IMR-90 (cell line): ENCODE results near the gene LRP3. TPM values are rescaled to one million over a fixed set of nuclear protein-coding genes. Genes with fewer than 3 reads are reported as not detected.

Experiments
- ATAC-seq: fragments of 200-7000 bp; cut with Tn5 transposase; 2 replicates; pipeline ENCODE4 v1.9.1; 2020; ENCODE audit warnings: low read depth, mild to moderate bottlenecking, moderate library complexity
- BruUV-seq: library from RNA; stranded (reverse); fragments of 400-500 nt; replicated peaks from 2 replicates; lab custom pipeline; 2021; lab: Mats Ljungman, UMichigan
- CTCF ChIA-PET: fragments of 300-600 bp; formaldehyde crosslinking; extraction: SDS; loops from one replicate; lab custom pipeline; 2021; ENCODE audit warnings: antibody characterized with exemption; lab: Yijun Ruan, JAX
- POLR2A ChIA-PET: fragments of 300-600 bp; sonication (Branson Sonifier 250); formaldehyde crosslinking; loops from one replicate; lab custom pipeline; 2022; ENCODE audit warnings: antibody characterized with exemption; ENCODE audit not compliant: unreplicated experiment; lab: Charles Lee
- DNase-seq: peaks from one replicate; pipeline ENCODE4 v3.0.0; 2013
- H2AFZ ChIP-seq: replicated peaks from 2 replicates; pipeline ENCODE3; 2013; ENCODE audit warnings: low read length, mild to moderate bottlenecking; ENCODE audit not compliant: poor library complexity
- H2AK5ac ChIP-seq: 2 replicates; pipeline ENCODE4 v1.6.1; 2013; ENCODE audit warnings: low read depth, low read length, inconsistent platforms
- H2AK9ac ChIP-seq: replicated peaks from 2 replicates; pipeline ENCODE3; 2013; ENCODE audit warnings: mild to moderate bottlenecking, low read depth, low read length, moderate library complexity; ENCODE audit not compliant: poor library complexity
- H2BK120ac ChIP-seq: 2 replicates; pipeline ENCODE4 v1.6.1; 2013; ENCODE audit warnings: low read depth, low read length, inconsistent platforms
- H2BK15ac ChIP-seq: 3 replicates; pipeline ENCODE4 v1.6.1; 2013; ENCODE audit warnings: low read depth, low read length, inconsistent platforms
- H2BK20ac ChIP-seq: 2 replicates; pipeline ENCODE4 v1.6.1; 2013; ENCODE audit warnings: low read depth, mild to moderate bottlenecking, inconsistent platforms, low read length, moderate library complexity
- H2BK5ac ChIP-seq: 2 replicates; pipeline ENCODE4 v1.6.1; 2013; ENCODE audit warnings: mild to moderate bottlenecking, low read depth, low read length, inconsistent platforms; ENCODE audit not compliant: poor library complexity, severe bottlenecking
- H3K14ac ChIP-seq: replicated peaks from 2 replicates; pipeline ENCODE4 v1.6.1; 2013; ENCODE audit warnings: low read depth, low read length, inconsistent platforms
- H3K18ac ChIP-seq: 2 replicates; pipeline ENCODE4 v1.6.1; 2013; ENCODE audit warnings: low read depth, low read length, control low read depth
- H3K23ac ChIP-seq: 2 replicates; pipeline ENCODE4 v1.6.1; 2013; ENCODE audit warnings: low read depth, low read length, inconsistent platforms
- H3K27ac ChIP-seq: 2 replicates; pipeline ENCODE4 v1.5.1; 2013; ENCODE audit warnings: mild to moderate bottlenecking, control low read depth, low read length; ENCODE audit not compliant: insufficient read depth
- H3K27me3 ChIP-seq: 2 replicates; pipeline ENCODE4 v1.6.1; 2013; ENCODE audit warnings: low read length; ENCODE audit not compliant: control insufficient read depth, insufficient read depth
- H3K36me3 ChIP-seq: 2 replicates; pipeline ENCODE4 v1.6.1; 2013; ENCODE audit warnings: low read length, mixed read lengths; ENCODE audit not compliant: control insufficient read depth, insufficient read depth
- H3K4ac ChIP-seq: 2 replicates; pipeline ENCODE4 v1.6.1; 2013; ENCODE audit warnings: low read depth, low read length, inconsistent platforms
- H3K4me1 ChIP-seq: 2 replicates; pipeline ENCODE4 v1.6.1; 2013; ENCODE audit warnings: low read length, mixed read lengths; ENCODE audit not compliant: control insufficient read depth, insufficient read depth
- H3K4me2 ChIP-seq: 2 replicates; pipeline ENCODE4 v1.6.1; 2013; ENCODE audit warnings: low read depth, mild to moderate bottlenecking, control low read depth, low read length, moderate library complexity
- H3K4me3 ChIP-seq: 2 replicates; pipeline ENCODE4 v1.5.1; 2013; ENCODE audit warnings: low read depth, mild to moderate bottlenecking, control low read depth, low read length, moderate library complexity; ENCODE audit not compliant: insufficient read depth
- H3K56ac ChIP-seq: 2 replicates; pipeline ENCODE4 v1.6.1; 2013; ENCODE audit warnings: low read length, inconsistent platforms; ENCODE audit not compliant: insufficient read depth; ENCODE audit errors: extremely low read depth
- H3K79me1 ChIP-seq, 2 experiments: 2 replicates each; pipeline ENCODE4 v1.6.1; 2013; ENCODE audit warnings: low read length in 2 of 2, inconsistent platforms in 1 of 2, low read depth in 1 of 2
- H3K9ac ChIP-seq: 2 replicates; pipeline ENCODE4 v1.6.1; 2013; ENCODE audit warnings: low read depth, low read length, control low read depth
- H3K9me1 ChIP-seq: 2 replicates; pipeline ENCODE4 v1.6.1; 2013; ENCODE audit warnings: low read length, inconsistent platforms; ENCODE audit not compliant: insufficient read depth
- H3K9me3 ChIP-seq: 2 replicates; pipeline ENCODE4 v1.6.1; 2013; ENCODE audit warnings: low read length; ENCODE audit not compliant: control insufficient read depth, insufficient read depth
- H4K20me1 ChIP-seq: 2 replicates; pipeline ENCODE4 v1.6.1; 2013; ENCODE audit warnings: low read length, inconsistent platforms; ENCODE audit not compliant: insufficient read depth
- H4K5ac ChIP-seq: 2 replicates; pipeline ENCODE4 v1.6.1; 2013; ENCODE audit warnings: mild to moderate bottlenecking, low read depth, low read length, control low read depth
- H4K8ac ChIP-seq, 2 experiments: 2 replicates each; pipeline ENCODE4 v1.6.1; 2013; ENCODE audit warnings: low read depth in 2 of 2, low read length in 2 of 2, control low read depth in 1 of 2, inconsistent platforms in 1 of 2
- H4K91ac ChIP-seq: 2 replicates; pipeline ENCODE4 v1.6.1; 2013; ENCODE audit warnings: low read depth, low read length, inconsistent platforms; ENCODE audit not compliant: insufficient read depth
- CEBPB ChIP-seq: IDR thresholded peaks from 2 replicates; pipeline ENCODE4 v1.6.1; 2012; ENCODE audit warnings: low read depth, low read length, improper control_type of control experiment
- MAFK ChIP-seq: IDR thresholded peaks from 2 replicates; pipeline ENCODE4 v1.6.1; 2012; ENCODE audit warnings: low read depth, low read length, improper control_type of control experiment
- MXI1 ChIP-seq: IDR thresholded peaks from 2 replicates; pipeline ENCODE4 v1.6.1; 2012; ENCODE audit warnings: low read depth, mild to moderate bottlenecking, low read length, moderate library complexity, borderline replicate concordance
- SMC3 ChIP-seq: fragments of 150-350 bp; IDR thresholded peaks from 2 replicates; pipeline ENCODE4 v1.6.1; 2016; ENCODE audit warnings: low read depth, mild to moderate bottlenecking, antibody characterized with exemption, low read length, moderate library complexity
- WGBS, 2 experiments: methylation state at CpG; one replicate each; pipeline versions ENCODE4 v1.1.5 to v1.1.7; 2013; ENCODE audit warnings: missing lambda C conversion rate in 2 of 2; ENCODE audit not compliant: insufficient read length in 1 of 2; ENCODE audit errors: extremely low coverage in 2 of 2; 5-methylcytosine and 5-hydroxymethylcytosine counted together
- dilution Hi-C: fragments of 300-500 bp; cut with HindIII; formaldehyde crosslinking; loops from one replicate; pipeline ENCODE4 v1.14.3; 2018; ENCODE audit warnings: low sequenced_read_pairs; ENCODE audit not compliant: unreplicated experiment
- in situ Hi-C: fragments of 300-500 bp; cut with MboI; formaldehyde crosslinking; loops from 3 replicates; pipeline ENCODE4 v1.14.3; 2019; ENCODE audit warnings: low sequenced_read_pairs, inconsistent platforms, mixed read lengths
- intact Hi-C: fragments of 100-400 bp; cut with micrococcal nuclease; formaldehyde crosslinking; loops from 2 replicates; pipeline ENCODE4 v1.10.0; 2022
- polyA plus RNA-seq, 3 experiments: library from polyadenylated mRNA; depleted of rRNA; stranded (reverse); fragments of >200 nt; gene quantifications; 2 replicates each; pipeline ENCODE4 v1.2.3, GENCODE V29; 2012; ENCODE audit warnings: low replicate concordance in 1 of 3
- total RNA-seq: library from RNA; depleted of rRNA; stranded (reverse); fragments of >200 nt; gene quantifications from 2 replicates; pipeline ENCODE4 v1.2.3, GENCODE V29; 2012

LRP3 gene
- total and polyA plus RNA-seq, 2 of the 4 experiments (the other 2 are of a cell fraction), result 8.4 to 20.2 TPM

- Histone ChIP-seq H4K20me1 (peaks cover 3% of the 10 kb centered on the region; the same call in 1 of the 2 replicates), H2AK5ac (no peak overlapping the region), H3K9ac (no peak overlapping the region), H4K5ac (no peak overlapping the region), H3K18ac (no peak overlapping the region), H3K9me1 (no peaks in the 10 kb centered on the region), H2AK9ac (no peak overlapping the region), H3K4ac (no peak overlapping the region), H3K23ac (no peak overlapping the region), H3K4me3 (no peak overlapping the region), H3K27me3 (no peaks in the 10 kb centered on the region), H2BK5ac (no peak overlapping the region), H4K8ac (no peak overlapping the region), H3K4me2 (no peak overlapping the region), H3K9me3 (no peaks in the 10 kb centered on the region), H2BK120ac (no peak overlapping the region), H3K36me3 (no peaks in the 10 kb centered on the region), H3K14ac (no peak overlapping the region), H4K91ac (no peak overlapping the region), H2BK15ac (no peak overlapping the region), H2BK20ac (no peak overlapping the region), H3K56ac (no peak overlapping the region), H3K79me1 (peaks cover 0 to under 1% of the 10 kb centered on the region in 2 experiments; a peak in 1 of 4 replicates), H2AFZ (no peak overlapping the region), H3K27ac (no peak overlapping the region), H3K4me1 (no peaks in the 10 kb centered on the region; the same call in 1 of the 2 replicates)
- dilution Hi-C loops, result no loop called here
- DNase-seq, result no peak
- ATAC-seq, result no peak
- POLR2A ChIA-PET, result no interaction called here
- intact Hi-C loops, result no loop called here
- no CpG with 5 or more reads among the region's 1 CpG for WGBS, 2 experiments
- no peak for TF ChIP-seq MAFK
- no peak for TF ChIP-seq CEBPB
- no peak for TF ChIP-seq MXI1
- no peak for TF ChIP-seq SMC3
- no TSS peak for BruUV-seq
- CTCF ChIA-PET, result interaction anchor here (1.1 kb wide), 1 partner anchor 42 kb away, joined by 3 read pairs; no protein-coding TSS in a partner anchor
- in situ Hi-C loops, result no loop called here
Observed at GRCh38 chr19:33167438-33167837, 26.7 kb upstream of the LRP3 start.
